ENCODE data around the gene DNAH17.

The DNAH17 gene

DNA sequence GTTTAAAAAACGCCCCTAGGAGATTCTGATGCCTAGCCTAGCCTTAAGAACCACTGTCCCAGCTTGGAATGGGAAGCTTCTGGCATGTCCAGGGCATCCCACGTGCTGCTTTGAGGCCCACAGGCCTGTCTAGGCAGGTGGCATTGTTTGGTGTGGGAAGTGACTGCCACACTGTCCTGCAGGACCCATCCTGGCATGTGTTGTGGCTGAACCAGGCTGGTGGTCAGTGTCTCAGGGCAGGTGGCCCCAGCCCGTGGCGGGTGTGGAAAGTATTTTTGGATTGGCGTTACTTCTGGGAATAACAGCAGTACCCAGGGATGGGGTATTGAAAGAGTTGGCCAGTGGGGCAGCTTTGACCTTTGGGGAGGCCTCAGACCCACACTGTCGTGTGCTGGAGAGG, 170.8 kb downstream of the DNAH17 start:
- DNase-seq = no peak

DNA sequence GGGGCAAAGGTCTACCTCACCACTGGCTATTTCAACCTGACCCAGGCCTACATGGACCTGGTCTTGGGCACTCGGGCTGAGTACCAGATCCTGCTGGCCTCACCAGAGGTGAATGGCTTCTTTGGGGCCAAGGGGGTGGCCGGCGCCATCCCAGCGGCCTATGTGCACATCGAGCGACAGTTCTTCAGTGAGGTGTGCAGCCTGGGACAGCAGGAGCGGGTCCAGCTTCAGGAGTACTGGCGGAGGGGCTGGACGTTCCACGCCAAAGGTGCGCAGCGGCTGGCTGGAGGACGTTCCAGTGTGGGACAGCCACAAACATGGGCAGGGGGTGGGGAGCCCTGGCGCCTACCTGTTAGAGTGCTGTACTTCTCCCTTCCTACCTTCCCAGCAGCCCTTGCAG, 173.4 kb downstream of the DNAH17 start:
- no peak for DNase-seq

DNA sequence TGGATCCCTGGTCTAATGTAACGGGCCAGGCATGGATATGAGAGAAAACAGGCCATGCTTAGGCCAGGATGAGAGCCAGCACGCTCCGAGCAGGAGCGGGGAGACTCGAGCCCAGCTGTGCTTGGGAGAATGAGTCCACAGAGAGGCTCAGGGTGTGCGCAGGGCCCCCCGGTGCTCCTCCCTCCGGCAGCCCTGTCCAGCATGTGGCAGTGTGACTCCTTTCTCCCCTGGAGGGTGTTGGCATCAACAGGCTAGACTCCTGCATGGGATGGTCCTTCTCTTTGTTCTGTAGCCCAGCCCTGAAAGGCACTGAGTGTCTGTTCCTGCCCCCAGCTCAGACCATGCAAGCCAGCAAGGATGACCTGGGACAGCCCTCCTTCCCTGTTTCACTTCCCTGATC, 175.3 kb downstream of the DNAH17 start:
- DNase-seq = no peak

DNA sequence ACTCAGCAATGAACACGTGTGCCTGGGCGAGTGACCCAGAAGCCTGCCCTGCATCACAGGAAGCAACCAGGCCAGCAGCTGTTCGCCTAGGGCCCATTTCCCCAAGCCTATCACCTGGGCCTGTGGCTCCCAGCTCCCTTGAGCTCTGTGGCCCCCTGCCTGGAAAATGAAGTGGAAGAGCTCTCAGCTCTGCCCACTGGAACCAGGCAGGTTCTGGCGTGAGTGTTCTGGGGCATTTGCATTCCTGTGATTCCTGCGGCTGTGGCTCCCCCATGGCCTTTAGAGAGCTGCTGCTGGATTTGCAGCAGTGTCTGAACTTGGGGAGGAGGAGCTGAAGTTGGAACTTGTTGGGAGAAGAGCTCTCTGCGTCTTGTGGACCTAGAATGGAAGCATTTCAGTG, 175.9 kb downstream of the DNAH17 start:
- no peak for DNase-seq

DNA sequence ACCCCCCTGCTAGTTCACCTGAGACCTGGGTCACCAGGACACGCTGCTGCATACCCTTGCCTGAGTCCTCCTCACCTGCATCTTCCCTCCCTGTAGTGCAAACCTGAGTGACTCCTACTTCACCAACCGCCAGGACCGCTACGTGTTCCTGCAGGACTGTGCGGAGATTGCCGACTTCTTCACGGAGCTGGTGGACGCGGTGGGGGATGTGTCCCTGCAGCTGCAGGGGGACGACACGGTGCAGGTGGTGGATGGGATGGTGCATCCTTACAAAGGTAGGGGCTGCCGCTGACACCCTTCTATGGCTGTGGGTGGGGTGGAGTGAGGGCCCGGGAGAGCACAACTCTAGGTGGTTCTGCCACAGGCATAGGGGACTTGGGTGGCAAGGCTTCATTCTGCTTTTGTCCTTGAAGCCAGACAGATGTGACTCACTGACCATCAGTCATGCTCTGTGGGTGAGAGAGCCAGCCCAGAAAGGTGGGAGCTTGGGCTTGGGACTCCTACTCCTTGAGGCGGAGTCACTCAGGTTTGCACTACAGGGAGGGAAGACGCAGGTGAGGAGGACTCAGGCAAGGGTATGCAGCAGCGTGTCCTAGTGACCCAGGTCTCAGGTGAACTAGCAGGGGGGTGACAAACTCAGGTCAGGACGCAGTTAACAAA, 176.5 kb downstream of the DNAH17 start:
- DNase-seq = no peak

DNA sequence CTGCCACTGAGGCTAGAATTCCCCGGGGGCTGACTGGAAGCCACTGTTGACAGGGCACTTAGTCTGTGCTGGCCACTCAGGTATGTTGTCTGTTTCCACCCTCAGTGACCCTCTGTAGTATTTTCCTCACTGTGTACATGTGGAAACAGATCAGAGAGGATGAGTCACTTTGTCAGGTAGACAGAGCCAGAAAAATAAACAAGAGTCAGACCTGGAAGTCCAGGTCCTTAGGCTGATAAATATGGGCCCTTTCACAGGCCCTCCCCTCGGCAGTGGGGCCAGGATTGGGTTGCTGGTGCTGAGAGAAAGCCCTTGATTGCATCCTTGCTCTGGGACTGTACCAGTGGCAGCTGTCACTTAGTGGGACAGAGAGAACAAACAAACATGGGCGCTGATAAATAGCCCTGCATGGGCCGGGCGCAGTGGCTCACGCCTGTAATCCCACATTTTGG, 177.5 kb downstream of the DNAH17 start:
- no peak for DNase-seq

DNA sequence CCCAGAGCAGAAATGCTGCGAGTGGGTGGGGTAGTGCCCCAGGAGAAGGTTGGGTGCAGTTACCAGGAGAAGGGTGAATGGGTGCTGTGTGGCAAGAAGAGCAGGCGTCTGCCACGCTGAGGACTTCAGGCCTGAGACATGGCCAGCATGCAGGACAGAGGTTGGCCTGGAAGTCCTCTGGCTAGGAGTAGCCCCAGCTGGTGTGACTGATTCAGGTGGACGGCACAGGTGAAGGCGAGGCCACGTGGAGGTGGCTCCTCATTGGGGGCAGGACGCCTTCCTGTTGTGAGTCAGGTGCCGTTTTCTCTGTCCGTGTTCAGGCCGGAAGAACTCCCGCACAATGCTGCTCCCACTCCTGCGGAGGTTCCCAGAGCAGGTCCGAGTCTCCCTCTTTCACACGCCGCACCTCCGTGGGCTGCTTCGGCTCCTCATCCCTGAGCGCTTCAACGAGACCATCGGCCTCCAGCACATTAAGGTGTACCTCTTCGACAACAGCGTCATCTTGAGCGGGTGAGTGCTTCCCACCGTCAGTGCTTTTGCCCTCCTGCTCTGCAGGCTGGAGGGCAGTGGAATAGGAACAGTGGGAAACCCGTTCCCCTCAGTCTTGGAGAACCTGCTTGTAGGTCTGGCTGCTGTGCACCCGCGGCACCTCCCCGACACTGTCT, 178.0 kb downstream of the DNAH17 start:
- no peak for DNase-seq

DNA sequence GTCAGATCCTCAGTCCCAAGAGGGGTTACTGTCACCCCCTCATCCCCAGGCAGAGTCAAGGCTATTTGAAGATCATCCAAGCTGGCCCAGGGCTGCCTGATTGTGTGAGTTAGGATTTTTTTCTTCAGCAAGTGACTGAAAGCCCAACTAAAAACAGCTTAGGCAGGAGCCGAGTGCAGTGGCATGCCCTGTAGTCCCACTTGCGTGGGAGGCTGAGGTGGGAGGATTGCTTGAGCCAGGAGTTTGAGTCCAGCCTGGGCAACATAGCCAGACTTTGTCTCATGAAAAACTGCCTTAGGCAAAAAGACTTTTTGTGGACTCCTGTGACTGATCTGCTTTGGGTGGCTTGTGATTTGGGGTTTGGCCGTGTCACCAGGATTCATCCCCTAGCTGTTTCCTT, 178.8 kb downstream of the DNAH17 start:
- DNase-seq = no peak

DNA sequence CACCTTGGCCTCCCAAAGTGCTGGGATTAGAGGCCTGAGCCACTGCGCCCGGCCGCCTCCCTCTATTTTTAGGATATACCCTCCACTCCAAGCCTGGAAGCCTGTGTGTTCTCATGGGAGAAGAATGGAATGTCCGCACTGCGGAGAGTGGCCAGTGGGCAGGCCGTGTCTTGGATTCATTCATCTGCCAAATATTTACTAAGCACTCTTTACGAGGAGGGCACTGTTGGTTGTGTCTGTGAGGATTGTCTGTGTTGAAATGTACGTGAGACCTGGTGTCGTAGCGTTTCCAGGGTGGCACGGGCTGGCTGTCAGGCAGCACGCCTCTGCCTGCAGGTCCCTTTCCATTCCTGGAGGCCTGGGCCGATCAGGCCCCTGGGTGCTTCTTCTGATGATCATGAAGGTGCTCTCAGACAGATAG, 179.5 kb downstream of the DNAH17 start:
- no peak for DNase-seq

DNA sequence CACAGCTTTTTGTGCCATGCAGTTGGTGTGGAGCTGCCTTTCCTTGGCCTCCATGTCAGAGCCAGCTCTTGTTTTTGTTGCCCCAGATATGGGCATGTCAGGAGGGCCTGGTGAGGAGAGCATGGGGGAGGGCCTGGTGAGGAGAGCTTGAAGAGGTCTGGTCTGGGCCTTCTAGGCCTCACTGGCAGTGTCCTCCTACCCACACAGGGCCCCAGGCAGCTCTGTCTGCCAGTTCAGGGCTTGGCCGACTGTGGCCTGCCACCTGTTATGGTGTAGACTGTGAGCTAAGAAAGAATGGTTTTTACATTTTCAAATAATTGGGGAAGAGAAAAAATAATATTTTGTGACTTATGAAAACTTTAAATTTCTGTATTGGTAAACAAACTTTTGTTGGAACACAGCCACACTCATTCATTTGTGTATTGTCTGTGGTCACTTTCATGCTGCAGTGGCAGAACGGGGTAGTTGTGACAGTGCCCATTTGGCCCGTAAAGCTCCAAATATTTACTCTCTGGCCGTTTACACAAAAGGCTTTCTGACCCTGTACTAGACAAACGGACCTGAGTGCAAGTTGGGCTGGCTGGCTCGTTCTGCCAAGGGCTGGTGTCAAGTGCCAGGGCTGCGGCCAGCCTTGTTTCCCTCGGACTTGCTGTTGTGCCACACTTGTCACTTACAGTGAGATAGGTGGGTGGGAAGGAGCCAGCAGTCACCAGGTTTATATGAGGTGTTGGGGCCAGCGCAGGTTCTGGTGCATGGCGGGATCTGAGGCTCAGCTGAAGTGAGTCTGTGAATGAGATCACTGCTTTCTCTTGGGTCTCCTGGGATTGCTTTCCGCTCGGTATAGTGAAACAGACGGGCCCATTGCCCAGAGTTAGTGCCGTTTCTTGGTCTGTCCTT, 180.5 kb downstream of the DNAH17 start:
- DNase-seq = no peak

DNA sequence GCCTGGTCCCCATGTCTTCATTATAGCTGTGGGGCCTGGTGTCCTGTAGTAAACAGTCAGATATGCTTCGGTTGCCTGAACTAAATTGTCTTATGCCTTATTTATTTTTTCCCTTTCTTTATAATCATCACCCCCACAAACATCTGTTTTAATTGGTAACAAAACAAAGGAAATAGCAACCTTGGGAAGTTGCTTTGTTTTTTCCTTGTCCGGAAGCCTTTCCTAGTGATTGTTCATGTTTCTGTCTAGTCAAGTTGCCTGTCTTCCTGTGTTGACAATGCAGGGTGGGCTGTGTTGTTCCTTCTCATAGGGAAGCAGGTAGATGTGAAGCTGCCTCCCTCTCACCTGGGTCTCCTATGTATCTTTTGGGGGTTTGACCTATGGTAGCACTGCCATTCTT, 182.0 kb downstream of the DNAH17 start:
- no peak for DNase-seq

DNA sequence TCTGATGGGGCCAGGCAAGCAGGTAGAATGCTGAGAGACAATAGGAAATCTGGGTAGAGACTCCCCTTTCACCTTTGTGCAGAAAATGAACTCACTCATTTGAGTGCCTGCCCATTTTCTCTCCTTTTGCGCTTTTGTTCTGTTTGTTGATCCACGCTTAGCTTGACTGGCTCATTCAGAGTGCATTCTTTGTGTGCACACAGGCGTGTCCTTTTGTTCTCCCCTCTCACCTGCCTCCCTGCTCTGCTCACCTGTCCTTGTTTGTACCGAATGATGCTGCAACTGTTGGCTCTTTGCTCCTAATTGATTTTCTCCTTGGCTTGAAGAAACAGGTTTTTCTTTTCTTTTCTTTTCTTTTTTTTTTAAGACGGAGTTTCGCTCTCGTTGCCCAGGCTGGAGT, 183.0 kb downstream of the DNAH17 start:
- DNase-seq = no peak

DNA sequence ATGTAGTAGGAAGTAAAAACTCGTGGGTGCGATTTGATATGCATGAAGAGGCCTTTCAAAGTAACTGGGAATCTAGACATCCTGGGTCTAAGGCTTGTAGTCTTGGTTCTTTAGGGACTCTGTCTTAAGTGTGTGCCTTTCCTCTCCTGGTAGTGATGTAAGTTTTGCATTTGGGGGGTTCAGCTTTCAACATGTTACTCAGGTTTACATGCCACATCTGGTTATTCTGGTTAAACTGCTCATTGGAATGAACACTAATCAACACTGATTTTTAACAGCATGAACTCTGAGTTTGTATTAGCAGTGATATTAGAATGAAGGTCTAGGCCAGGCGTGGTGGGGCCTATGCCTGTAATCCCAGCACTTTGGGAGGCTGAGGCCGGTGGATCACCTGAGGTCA, 183.6 kb downstream of the DNAH17 start:
- DNase-seq = no peak

DNA sequence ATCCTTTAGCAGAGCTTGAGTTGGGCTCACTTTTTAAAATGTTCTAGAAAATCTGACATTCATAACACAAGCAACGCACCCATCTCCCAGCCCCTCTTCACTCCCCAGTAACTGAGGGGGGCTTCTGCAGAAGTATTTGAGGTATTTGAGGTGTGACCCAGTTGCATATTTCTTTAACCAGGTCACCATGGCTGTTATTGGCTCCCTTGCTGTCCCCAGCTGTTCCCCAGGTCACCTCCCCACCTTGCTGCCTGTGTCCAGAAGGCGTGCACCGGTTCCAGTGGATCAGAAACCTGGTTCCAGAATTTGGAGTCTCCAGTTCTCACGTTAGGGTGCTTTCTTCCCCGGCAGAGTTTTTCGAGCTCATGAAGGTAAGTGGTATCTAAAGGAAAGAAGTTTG, 184.9 kb downstream of the DNAH17 start:
- no peak for DNase-seq

DNA sequence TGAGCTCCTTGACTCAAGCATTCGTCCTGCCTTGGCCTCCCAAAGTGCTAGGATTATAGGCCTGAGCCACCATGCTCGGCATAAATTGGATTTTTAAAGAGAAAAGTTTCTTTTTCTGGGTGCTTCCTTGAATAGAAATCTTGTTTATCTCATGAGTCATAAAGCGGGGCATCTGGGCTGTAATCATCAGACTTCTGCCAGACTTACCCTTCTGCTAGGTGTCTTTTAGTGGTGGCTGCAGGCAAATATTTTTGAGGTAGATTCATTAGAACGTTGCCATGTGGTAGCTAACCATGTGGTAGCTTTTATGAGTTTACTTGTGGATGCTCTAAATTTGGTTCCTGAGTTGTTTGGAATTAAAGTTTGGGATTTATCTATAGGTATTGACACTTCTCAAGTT, 185.4 kb downstream of the DNAH17 start:
- no peak for DNase-seq

DNA sequence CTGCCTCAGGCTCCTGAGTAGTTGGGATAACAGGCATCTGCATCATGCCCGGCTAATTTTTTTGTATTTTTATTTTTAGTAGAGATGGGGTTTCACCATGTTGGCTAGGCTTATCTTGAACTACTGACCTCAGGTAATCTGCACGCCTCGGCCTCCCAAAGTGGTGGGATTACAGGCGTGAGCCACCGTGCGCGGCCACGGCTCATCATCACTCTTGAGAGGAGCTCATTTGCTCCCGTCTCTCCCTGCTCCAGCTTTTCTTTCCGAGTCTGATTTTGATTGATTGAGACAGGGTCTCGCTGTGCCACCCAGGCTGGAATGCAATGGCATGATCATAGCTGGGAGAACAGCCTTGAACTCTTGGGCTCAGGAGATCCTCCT, 186.2 kb downstream of the DNAH17 start:
- DNase-seq = no peak

DNA sequence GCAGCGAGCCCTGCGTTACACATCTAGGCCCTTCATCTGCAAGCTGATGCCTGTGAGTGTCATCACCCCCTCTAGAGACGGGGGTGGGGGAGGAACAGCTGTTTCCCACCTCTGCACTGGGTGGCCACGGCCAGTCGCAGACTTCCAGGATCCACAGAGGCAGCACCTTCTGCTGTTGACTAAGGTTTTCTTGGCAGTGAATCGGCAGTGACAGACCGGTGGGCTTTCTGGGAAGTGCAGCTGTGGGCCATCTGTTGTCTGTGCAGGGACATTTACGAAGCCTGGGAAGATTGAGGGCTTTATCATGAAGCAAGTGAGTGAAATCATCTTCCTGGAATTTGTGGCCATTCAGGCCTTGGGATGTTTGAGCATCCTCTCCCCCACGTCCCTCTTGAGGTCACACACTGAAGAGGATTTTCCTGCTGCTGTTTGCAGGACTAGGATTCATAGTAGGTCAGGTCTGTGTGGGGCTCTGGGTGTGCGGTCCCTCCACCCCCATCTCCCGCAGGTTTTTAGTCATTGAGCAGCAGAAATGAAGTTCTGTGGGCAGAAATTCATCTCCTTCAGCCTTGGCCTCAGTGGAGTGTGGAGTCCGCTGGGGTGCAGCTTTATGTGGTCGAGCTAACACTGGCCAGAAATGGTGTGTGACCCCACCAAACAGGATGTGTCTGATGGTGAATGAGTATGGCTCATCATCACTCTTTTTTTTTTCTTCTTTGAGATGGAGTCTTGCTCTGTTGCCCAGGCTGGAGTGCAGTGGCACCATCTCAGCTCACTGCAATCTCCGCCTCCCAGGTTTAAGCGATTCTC, 186.8 kb downstream of the DNAH17 start:
- no peak for DNase-seq

DNA sequence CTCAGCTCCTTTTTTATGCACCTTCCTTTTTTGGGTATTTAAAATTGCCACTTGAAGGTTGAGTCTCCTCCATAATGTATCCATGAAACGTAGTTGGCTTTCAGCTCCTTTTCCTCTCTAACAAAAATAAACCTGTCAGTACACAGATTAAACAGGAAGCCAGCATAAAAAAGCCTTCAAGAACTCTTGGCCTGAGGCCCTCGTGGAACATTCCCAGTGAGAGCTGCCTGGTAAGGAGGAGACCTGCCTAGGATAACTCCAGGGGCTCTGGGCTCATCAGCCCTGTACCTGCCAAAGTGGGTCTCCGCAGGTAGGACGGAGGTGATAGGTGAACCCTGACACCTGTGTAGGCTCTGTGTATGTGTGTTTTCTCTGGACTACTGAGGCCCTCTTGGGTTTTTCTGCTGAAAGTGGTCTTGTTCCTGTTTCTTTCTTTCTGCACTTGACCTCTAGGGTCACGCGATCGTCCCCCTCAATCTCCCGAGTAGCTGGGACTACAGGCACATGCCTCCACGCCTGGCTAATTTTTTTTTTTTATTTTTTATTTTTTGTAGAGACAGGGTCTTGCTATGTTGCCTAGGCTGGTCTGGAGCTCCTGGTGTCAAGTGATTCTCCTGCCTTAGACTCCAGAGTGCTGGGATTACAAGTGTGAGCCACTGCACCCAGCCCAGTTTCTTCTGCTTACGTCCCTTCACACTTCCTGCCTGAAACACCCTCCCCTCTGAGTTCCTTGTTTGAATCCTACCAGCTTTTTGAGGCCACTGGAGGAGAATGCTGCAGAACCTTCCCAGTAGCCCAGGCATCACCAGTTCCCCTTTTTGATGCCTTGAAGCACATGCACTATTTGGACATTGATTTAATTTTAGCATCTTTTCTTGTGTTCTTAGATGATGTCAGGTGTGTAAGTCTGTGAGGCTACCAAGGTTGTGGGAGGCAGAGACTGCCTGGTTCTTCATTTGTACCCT, 188.9 kb downstream of the DNAH17 start:
- DNase-seq = peak; percentile 21

DNA sequence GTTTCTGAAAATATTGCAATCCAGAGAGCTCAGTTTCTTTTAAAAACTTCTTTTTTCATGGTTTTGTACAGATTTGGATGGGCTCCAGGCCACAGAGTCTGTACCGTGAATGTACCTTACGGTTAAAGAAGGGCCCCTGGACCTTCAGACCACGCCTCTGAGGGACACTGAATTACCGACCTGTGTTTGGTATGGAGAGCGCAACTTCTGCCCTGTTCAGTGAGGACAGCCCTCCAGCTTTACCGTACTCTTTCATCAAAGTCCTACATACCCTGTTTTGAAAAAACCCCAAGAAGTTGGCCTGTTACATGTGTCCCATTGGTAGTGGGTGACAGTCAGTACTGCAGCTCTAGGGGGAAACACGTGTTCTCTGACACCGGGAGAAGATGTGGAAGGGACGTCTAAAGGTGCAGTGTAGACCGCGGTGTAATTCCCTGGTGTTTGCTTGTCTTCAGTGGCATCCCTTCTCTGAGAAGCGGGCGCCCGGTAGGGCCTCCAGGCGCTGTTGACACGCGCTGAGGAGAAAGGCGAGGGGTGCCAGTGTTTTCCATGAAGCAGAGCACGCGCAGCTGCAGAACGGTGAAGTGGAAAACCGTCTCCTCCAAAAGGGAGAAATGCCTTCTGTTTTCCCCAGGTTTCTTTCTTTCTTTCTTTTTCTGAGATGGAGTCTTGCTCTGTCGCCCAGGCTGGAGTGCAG, 192.6 kb downstream of the DNAH17 start:
- DNase-seq = no peak

DNA sequence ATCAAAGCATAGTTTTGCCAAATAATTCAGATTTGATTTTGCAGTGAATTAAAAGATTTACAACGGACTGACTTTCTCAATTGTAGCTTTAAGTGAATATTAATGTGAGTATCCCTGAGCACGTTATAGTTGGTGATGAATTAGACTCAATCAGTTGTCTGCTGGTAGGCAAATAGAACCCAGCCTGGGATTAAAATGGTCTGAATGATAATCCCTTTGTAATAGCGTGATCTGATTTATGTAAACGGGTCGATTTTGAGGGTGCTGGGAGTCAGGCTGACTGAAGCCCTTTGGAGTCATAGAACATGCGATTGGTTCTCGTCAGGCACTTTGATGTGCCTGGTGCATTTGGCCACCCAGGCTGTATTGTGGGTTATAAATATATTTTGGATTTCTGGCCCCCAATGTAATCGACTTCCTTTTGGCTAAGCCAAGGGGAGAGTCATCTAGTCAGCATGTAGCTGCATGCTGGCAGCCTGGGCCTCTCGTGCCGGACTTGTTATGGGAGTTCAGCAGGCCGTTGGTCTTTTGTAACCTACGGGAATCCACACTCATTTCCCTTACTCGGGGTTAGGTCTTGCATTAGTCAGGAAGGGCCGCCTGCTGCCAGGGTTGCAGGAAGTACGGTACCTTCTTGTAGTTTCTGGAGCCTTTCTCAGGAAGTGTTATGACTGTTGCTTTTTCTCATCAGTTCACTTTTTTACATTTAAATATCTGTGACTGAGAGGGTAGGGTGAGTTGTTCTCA, 193.3 kb downstream of the DNAH17 start:
- peak; percentile 61 for DNase-seq

Measured in CD4-positive, alpha-beta T cell treated with Interleukin-17A for 4 hours (primary cell).